GM18502 (cell line): ENCODE data around the gene ARAP3.

ENCODE experiments used
- ATAC-seq: cut with Tn5 transposase; IDR thresholded peaks from one replicate; pipeline ENCODE4 v1.9.1; 2021; ENCODE audit warnings: mild to moderate bottlenecking; ENCODE audit not compliant: unreplicated experiment, poor library complexity

Gene ARAP3

DNA sequence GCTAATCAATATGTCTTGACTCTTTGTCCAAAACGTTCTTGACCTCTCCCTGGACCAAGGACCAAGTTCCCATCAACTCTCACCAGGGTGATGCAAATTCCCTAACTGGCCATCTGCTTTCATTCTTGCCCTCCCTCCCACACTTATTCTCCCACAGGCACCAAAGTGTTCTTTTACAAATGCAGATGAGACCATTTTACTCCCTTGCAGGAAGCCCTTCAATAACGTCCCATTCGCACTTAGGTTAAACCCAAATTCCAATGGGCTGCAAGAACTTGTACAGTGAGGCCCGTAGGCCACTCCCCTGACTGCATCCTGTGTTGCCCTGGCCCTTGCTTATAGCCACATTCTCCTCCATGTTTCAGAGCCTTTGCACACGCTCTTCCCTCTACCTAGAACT, 7.3 kb downstream of the ARAP3 start:
- no peak for ATAC-seq

DNA sequence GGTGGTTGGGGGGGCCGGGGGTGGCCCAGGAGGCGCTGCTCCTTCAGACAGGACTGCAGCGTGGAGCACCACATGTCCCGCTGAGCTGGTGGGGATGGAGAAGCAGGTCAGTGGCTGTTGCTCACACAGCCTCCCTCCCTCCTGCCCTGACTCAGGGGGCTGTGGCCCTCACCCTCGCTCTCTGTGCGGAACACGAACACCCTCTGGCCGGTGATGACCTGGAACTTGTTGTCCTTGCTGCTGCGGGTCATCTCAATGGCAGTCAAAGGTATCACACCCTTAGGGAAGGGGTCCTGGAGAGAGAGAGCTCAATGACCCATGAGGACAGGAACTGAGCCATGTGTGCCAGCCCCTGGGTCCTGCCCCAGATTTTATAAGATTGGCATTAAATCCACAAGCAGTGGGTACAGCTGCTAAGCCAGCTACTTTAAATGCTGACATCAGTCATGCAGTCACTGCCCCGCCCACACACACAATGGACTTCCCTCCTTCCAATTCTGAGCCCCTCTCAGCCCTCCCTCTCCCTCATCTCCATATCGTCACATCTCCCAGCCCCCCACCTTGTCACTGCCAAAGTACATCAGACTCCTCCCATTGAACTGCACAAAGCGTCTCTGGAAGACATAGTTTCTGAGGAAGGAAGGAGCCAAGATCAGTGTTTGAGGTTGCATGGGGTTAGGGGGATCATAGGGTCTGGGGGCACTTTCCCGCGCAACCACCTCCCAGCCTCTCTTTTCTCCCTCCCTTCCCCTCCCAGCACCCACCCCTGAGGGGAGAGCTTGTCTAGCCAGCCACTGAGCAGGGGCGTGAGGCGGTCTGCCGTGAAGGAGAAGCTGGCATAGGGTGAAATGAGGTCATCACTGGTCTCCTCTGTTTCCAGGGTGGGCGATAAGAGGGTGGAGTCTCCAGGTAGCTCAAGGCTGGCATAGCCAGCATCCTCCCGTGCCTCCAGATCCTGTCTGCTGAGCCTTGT, 8.9 kb downstream of the ARAP3 start:
- ATAC-seq: no peak

DNA sequence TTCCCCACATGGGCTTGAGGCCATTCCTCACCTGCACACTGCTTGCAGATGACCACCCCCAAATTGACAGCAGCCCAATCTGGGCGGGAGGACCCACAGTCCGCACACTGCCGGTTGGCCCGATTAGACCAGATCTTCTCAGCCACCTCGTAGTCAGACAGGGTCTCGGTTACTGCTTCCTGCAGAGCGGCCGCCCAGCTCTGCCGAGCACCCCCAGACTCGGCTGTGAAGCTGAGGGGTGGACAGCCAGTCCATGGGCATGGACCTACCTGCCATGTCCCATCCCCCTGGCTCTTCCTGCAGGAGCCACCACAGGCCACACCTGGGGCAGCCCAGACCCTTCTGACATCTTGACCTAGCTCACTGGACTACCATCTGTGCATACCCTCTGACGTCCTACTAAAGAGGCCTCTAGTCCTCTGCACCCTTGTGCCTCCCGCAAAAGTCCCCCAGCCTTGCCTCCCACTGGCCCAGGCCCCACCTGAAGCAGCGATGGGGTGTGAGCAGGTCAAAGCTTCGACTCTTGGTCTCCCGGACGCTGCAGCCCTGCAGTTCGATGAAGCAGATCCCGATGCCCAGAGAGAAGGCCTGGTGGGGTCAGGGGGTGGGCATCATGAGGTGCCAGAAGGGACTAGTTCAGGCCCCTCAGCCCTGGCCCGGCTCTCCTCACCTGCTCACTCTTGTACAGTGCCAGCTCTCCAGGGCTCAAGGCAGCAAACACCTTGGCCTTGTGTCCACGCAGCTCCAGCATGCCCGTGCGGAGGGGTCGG, 9.8 kb downstream of the ARAP3 start:
- no peak for ATAC-seq

DNA sequence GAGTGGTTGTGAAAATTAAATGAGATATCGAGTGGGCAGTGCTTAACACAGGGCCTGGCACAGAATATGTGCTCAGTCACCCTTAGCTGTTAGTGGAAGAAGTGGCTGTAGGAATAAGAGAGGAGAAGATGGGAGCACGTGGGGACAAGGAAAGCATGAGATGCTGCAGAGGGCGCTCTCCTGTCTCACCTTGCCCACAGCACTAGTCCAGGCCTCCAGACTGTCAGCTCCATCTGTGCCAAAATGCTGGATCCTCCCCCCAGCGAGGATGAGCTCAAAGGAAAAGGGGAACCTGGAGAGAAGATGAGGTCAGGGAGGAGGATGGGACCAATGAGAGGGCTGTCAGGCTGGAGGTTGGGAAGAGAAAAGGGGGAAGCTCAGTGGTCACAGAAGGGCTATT, 12.5 kb downstream of the ARAP3 start:
- no peak for ATAC-seq

DNA sequence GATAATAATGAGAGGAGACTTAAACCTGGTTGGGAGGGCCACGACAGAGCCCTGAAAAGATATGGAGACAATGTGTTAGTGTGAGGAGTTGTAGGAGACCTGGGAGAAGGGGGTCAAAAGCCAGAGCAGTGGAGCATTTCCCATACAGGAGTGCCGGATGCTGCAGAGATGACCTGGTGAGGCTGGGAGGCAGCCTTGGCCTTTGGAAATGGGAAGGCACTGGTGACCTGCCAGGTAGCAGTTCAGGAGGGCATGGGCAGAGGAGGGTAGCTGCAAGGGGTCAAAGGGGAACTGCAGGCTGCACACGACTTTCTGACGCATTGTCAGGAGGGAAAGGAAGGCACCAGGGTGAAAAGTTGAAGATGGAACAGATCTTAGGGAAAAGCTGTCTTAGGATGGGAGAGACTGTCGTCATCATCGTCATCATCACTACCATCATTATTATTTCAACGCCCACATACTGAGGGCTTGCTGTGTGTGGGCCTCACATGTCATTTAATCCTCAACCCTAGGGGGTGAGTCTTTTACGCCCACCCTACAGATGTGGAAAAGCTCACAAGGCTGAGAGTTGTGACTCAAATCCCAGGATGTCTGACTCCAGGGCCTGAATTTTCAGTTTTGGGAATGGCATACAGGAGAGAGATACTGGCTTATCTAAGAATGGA, 13.3 kb downstream of the ARAP3 start:
- ATAC-seq: no peak

DNA sequence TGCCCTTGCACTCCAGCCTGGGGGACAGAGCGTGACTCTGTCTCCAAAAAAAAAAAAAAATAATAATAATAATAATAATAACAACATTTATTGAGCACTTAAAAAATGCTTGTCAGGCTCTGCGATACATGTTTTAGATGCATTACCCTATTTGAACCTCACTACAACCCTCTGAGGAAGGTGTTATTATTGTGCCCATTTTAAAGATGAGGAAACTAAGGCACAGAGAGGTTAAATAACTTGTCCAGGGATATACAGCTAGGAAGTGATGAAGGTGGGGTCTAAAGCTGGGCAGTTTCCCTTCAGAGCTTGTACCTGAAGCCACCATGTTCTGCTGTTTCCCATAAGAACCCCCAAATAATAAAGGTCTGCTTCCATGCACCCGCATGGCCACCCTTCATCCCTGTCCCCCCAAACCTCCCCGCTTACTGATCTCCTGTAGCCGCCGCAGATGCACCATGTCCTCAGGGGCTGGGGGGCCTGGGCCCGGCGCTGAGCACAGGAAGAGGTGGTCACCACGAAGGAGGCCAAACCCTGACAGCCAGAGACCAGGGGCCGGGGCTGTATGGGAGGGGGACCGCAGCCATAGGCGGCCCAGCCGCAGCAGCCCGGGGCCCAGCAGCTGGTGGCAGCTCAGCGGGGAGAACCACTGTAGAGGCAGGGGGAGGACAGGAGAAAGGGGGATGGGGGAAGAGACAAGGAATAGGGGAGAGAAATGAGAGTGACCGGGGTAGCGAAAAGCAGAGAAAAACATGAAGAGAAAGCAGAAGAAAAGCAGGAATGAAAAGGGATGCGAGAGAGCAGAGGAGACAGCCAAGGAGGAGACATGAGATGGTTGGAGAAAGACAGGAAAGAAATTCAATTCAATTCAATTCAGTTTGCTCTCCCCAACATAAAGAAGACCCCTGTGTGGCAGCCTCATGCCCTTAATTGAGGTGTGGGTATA, 15.8 kb downstream of the ARAP3 start:
- ATAC-seq: no peak

DNA sequence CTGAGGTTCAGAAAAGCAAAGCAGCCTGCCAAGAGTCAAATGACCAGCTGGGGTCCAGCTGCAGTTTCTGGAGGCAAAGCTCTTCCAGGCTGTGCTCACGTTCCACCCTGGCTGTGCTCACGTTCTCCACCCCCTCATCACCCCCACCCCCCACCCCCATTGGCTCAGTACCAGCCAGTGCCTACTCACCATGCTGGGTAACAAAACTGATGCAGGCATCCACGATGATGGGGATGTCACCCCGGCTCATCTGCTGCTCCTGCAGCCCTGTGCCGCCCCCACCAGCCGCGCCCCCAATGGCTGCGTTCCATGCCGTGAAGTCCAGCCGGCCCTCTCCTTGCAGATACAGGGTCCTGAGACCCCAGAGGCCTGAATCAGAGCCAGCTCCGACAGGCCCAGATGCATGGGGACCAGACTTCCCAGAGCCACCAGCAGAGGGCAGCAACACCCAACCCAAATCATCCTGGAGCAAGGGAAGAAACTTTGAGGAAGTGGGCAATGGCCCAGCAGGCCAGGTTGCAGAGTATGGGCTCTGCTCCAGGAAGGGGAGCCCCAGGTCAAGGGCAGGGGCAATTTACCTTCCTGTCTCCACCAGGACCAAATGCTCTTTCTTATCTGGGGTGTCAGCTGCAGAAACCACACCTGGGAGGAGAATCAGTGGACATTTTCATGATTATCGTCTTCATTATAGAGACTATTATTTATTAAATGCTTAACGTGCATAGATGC, 17.1 kb downstream of the ARAP3 start:
- ATAC-seq: peak; percentile 99

DNA sequence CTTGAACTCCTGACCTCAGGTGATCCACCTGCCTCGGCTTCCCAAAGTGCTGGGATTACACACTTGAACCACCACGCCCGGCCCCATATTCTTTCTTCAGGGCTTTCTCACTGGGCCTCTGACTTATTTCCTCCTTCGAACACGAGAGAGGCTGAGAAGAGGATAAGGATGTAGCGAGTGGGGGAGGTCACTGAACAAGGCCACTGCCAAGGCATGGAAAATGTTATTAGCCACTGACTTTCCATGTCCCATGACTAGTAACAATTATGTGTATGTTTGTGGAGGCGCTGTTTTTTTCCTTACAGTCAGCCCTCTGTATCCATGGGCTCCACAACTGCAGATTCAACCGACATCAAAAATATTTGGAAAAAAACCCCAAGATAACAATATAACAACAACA, 18.5 kb downstream of the ARAP3 start:
- ATAC-seq: no peak

DNA sequence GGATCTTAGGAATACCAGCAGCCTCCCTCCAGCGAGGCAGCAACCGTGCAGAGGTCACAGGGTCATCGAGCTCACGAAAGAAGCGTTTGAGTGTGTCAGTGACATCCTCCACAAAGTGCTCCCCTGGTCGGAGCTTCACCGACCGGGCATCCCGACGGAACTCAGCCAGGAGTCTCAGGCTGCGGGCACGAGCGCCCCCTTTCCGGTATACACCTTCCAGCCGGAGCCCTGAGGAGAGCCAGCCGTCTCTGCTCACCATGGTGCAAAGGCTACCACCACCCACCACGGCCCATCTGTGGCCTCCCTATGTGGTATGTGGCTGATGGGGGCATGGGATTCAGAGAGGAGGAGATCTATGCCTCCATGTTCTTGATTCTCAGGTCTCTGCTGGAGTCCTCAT, 20.0 kb downstream of the ARAP3 start:
- ATAC-seq: no peak

DNA sequence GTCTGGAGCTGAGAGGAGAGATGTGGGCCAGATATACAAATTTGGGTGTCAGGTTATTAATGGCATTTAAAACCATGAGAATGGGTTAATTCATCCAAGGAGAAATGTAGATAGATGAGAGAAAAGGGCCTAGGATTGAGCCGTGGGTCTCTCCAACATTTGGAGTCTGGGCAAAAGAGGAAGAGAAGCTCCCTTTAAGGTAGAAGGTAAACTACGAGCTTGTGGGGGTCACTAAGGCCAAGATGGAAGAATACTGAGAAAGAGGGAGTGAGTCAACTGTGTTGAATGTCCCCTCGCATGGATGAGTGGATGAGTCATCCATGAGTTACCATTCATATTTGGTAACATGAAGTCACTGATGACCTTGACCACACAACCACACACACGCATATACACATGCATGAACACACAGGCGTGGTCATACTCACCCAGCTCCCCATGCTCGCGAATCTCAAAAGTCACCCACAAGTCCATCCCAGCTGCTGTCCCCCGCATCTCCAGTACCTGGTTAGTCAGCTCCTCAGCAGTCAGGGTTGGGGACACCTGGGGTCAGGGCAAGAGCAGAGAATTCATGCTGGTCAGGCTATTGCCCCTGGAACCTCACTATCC, 24.0 kb downstream of the ARAP3 start:
- ATAC-seq: peak; percentile 62

DNA sequence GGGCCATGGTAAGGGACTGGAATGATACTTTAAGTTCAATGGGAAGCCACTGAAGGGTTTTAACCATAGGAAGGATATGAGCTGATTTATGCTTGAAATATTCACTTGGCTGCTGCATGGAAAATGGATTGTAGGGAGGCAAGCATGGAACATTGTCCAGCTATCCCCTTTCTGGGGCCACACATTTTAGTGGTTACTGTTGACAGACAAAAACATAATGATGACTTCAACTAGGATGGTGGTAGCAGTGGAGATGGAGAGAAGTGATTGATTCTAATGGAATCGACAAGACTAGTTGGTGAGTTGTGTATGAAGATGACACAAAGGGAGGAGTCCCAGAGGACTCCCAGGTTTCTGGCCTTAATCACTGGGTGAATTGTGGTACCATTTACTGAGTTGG, 24.6 kb downstream of the ARAP3 start:
- ATAC-seq: no peak

DNA sequence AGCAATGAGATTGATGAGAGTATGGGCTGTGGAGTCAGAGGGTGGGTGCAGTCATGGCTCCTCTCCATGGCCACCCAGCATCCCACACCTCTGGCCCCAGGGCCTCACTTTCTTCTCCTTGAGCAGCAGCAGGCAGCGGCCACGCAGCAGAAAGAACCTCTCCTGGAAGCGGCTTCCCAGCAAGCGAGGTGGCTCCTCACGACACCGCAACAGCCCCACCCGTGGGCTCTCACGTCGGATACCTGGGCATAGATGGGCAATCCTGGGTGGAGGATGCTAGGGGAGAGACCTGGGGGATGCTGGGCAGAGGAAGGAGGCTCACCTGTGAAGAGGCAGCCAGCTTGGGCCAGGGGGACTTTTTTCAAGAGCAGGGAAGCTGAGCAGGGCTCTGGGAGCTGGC, 25.6 kb downstream of the ARAP3 start:
- no peak for ATAC-seq

DNA sequence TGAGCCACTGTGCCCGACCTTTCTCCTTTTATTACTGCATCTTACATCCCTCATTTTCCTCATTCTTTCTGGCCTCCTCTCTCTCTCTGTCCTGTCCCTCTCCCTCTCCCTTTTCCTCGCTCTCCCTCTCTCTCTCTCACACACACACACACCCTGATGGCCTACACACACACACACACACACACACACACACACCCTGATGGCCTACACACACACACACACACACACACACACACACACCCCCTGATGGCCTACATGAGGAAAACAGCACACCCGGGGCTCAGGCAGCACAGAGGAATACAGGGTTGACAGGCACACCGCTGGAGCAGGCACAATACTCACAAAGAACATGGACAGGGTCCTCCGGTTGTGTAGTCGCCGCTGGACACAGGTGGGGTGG, 27.0 kb downstream of the ARAP3 start:
- no peak for ATAC-seq

DNA sequence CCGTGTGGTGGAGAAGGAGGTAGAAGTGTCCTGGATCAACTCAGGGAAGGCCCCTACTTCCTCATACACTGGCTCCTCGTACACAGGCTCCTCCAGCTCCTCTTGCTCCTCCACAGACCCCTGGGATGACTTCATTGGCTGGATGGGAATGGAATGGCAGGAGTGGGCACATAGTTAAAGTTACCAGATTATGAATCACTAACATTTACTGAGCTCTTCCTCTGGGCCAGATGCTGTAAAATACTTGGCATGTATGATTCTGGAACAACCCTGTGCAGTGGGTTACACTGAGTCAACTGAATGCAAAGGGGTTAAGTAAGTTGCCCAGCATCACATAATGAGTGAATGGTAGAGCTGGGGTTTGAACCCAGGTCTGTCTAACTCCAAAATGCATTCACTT, 27.7 kb downstream of the ARAP3 start:
- no peak for ATAC-seq

DNA sequence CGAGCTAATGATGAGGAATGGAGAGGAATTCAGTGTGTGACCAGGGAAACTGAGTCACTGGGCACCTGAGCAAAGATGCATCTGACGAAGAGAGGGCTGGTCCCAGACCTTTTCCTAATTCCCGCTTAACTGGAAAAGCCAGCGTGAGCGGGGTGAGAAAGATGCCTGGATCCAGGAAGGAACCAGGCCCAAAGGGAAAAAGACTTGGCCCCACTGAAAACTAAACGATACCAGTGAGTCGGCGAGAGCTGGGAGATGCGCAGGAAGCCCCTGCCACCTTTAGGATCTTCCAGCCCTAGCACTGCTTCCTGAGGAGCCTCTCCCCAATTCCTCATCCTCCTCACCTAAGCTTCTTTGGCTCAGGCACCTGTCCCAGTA, 30.3 kb downstream of the ARAP3 start:
- no peak for ATAC-seq

DNA sequence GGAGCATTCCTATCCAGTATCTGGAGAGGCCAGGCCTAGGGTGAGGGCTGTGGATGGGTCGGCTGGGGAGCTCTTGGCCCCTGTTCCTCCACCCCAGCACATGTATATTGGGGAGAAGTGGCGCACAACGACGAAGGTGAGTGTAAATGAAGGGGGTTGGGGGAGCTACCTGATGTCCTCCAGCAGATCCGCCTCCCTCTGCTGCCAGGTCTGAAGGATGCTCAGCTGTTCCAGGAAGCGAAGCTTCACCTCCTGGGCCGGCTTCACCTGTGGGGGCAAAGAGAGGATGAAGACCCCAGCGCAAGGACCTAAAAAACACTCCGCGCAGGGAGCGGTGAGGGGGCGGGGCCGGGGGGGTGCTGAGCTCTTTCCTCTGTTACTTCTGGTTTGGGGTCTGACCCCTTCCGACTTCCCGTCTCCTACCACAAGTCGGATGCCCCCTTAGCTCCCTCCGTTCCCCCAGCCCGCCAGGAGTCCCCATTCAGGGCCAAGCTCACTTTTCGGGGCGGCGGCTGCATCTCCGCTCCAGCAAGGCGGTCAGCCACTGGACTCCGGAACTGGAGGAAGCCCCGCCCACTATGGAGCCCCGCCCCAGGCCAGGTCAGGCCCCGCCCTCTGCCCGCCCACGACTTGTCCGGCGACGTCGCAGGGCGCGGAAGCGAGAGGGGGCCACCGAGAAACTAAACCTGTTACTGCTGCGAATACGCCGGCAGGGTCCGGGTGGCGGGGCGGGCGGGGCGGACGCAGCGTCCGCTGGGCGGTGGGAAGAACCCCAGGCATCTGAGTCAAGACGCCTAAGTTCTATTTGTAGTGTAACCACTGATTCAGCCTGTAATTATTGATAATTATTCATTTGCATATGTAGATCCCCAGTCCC, 30.9 kb downstream of the ARAP3 start, which contains the start of gene FCHSD1:
FCHSD1 (minus strand) TSS at position 568 of the 877 bp plus-strand sequence; CDS start at position 518, 50 bp downstream.
- ATAC-seq: peak; percentile 97

DNA sequence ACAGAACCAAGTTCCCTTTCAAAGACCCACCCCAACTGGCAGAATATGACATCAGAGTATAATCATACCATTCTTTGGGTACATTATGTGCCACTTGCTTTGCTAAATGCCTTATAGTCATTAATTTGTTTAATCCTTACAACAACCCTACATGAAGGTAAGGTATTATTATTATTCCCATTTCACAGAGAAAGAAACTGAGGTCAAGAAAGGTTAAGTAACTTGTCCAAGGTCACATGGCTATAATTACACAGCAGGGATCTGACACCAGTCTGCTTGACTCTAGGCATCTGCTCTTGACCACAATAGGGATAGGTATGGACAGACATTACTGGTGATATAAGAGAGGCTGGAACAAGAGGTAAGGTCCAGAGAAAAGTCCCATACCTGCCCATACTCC, 32.1 kb downstream of the ARAP3 start:
- ATAC-seq: no peak
